SK-N-SH (cell line): ENCODE measurements around the gene ELF5. TPM values are rescaled to one million over a fixed set of nuclear protein-coding genes. Genes with fewer than 3 reads are reported as not detected.

Source experiments
- CTCF ChIA-PET: fragments of 300-600, 350-600 bp; formaldehyde crosslinking; extraction: SDS; loops from one replicate; lab custom pipeline; 2021; lab: Yijun Ruan, JAX
- POLR2A ChIA-PET: fragments of 350-600 bp; sonication (Branson Sonifier 250); formaldehyde crosslinking; extraction: SDS; loops from one replicate; lab custom pipeline; 2020; ENCODE audit warnings: antibody characterized with exemption, inconsistent platforms; lab: Yijun Ruan, JAX
- DNase-seq: peaks from one replicate; pipeline ENCODE4 v3.0.0; 2012
- H2AFZ ChIP-seq: fragments of 200-600 bp; sonication (generic); 2 replicates; pipeline ENCODE4 v1.8.1; 2016; ENCODE audit warnings: antibody characterized with exemption, mild to moderate bottlenecking, low read depth
- H3F3A ChIP-seq: fragments of 200-600 bp; sonication (generic); replicated peaks from 2 replicates; pipeline ENCODE3; 2016; ENCODE audit warnings: antibody characterized with exemption, mild to moderate bottlenecking; ENCODE audit not compliant: insufficient read depth
- H3K27ac ChIP-seq, 2 experiments: fragments of 200-500 bp in 1 of 2; fragments of 200-600 bp in 1 of 2; sonication (Bioruptor generic) in 1 of 2; sonication (generic), shearing (Covaris generic) in 1 of 2; 2 replicates each; pipeline versions ENCODE4 v1.5.1 to v1.6.1; 2014 to 2016; ENCODE audit warnings: low read depth in 2 of 2, inconsistent platforms in 1 of 2, low read length in 1 of 2, mild to moderate bottlenecking in 1 of 2, mixed read lengths in 1 of 2
- H3K27me3 ChIP-seq: fragments of 200-600 bp; sonication (generic), shearing (Covaris generic); 2 replicates; pipeline ENCODE4 v1.6.1; 2016; ENCODE audit warnings: mixed run types; ENCODE audit not compliant: insufficient read depth
- H3K36me3 ChIP-seq, 2 experiments: fragments of 200-500 bp in 1 of 2; fragments of 200-600 bp in 1 of 2; sonication (Bioruptor generic) in 1 of 2; sonication (generic) in 1 of 2; replicated peaks in 1 of 2; 2 replicates each; pipeline versions ENCODE3 to v1.5.1; 2014 to 2016; ENCODE audit warnings: low read length in 1 of 2, mild to moderate bottlenecking in 1 of 2; ENCODE audit not compliant: insufficient read depth in 2 of 2, control insufficient read depth in 1 of 2
- H3K4me1 ChIP-seq, 2 experiments: fragments of 200-500 bp in 1 of 2; fragments of 200-600 bp in 1 of 2; sonication (Bioruptor generic) in 1 of 2; sonication (generic), shearing (Covaris generic) in 1 of 2; 2 replicates each; pipeline versions ENCODE4 v1.5.1 to v1.6.1; 2014 to 2016; ENCODE audit warnings: low read depth in 1 of 2, low read length in 1 of 2, mixed run types in 1 of 2; ENCODE audit not compliant: insufficient read depth in 2 of 2, control insufficient read depth in 1 of 2
- H3K4me2 ChIP-seq: fragments of 200-600 bp; sonication (generic), shearing (Covaris generic); 2 replicates; pipeline ENCODE4 v1.6.1; 2017; ENCODE audit warnings: mixed run types
- H3K4me3 ChIP-seq, 2 experiments: fragments of 200-500 bp in 1 of 2; fragments of 200-600 bp in 1 of 2; sonication (Bioruptor generic) in 1 of 2; sonication (generic), shearing (Covaris generic) in 1 of 2; 2 replicates each; pipeline versions ENCODE4 v1.5.1 to v1.8.1; 2014 to 2016; ENCODE audit warnings: low read depth in 2 of 2, inconsistent platforms in 1 of 2, low read length in 1 of 2, mild to moderate bottlenecking in 1 of 2, mixed read lengths in 1 of 2, moderate library complexity in 1 of 2
- H3K79me2 ChIP-seq: fragments of 200-600 bp; sonication (generic); 2 replicates; pipeline ENCODE4 v1.8.1; 2017; ENCODE audit warnings: mild to moderate bottlenecking; ENCODE audit not compliant: insufficient read depth
- H3K9ac ChIP-seq: fragments of 200-600 bp; sonication (generic); 2 replicates; pipeline ENCODE4 v1.6.1; 2017; ENCODE audit warnings: mixed run types
- H3K9me2 ChIP-seq: fragments of 200-600 bp; sonication (generic); 2 replicates; pipeline ENCODE4 v1.6.1; 2017; ENCODE audit warnings: mixed run types
- H3K9me3 ChIP-seq: fragments of 200-600 bp; sonication (generic); 2 replicates; pipeline ENCODE4 v1.6.1; 2017; ENCODE audit warnings: mixed run types, mild to moderate bottlenecking, moderate library complexity
- H4K20me1 ChIP-seq: fragments of 200-600 bp; sonication (generic); 2 replicates; pipeline ENCODE4 v1.6.1; 2017; ENCODE audit warnings: mild to moderate bottlenecking, mixed run types; ENCODE audit not compliant: insufficient read depth
- CHD2 ChIP-seq: fragments of 150-350 bp; IDR thresholded peaks from 2 replicates; pipeline ENCODE4 v1.6.1; 2018; ENCODE audit warnings: low read length; ENCODE audit not compliant: partially characterized antibody
- EP300 ChIP-seq, 2 experiments: IDR thresholded peaks; 2 replicates each; pipeline versions ENCODE4 v1.4.0 to v1.6.1; 2012; ENCODE audit warnings: borderline replicate concordance in 1 of 2, low read depth in 1 of 2, low read length in 1 of 2
- EZH2phosphoT487 ChIP-seq: fragments of 200-600 bp; sonication (generic); IDR thresholded peaks from 2 replicates; pipeline ENCODE4 v1.6.1; 2017; ENCODE audit warnings: low read depth, mixed run types, mild to moderate bottlenecking, antibody characterized with exemption, moderate library complexity, borderline replicate concordance
- FOXM1 ChIP-seq: IDR thresholded peaks from 2 replicates; pipeline ENCODE4 v1.4.0; 2012; ENCODE audit warnings: low read depth, mild to moderate bottlenecking
- GABPA ChIP-seq: IDR thresholded peaks from 2 replicates; pipeline ENCODE4 v1.4.0; 2012; ENCODE audit warnings: low read depth, mild to moderate bottlenecking
- GATA2 ChIP-seq: sonication (generic); formaldehyde crosslinking; IDR thresholded peaks from 2 replicates; pipeline ENCODE4 v1.5.0; 2020; ENCODE audit warnings: mild to moderate bottlenecking, missing genetic modification reagents
- JUND ChIP-seq: IDR thresholded peaks from 2 replicates; pipeline ENCODE4 v1.4.0; 2012
- MEF2A ChIP-seq: IDR thresholded peaks from 2 replicates; pipeline ENCODE4 v1.4.0; 2012; ENCODE audit warnings: low read depth, borderline replicate concordance
- MXI1 ChIP-seq: IDR thresholded peaks from 2 replicates; pipeline ENCODE4 v1.6.1; 2012; ENCODE audit warnings: mild to moderate bottlenecking, low read depth, low read length, improper control_type of control experiment
- NRF1 ChIP-seq: IDR thresholded peaks from 2 replicates; pipeline ENCODE4 v1.6.1; 2012; ENCODE audit warnings: low read depth, mild to moderate bottlenecking, low read length
- POLR2AphosphoS5 ChIP-seq: IDR thresholded peaks from 2 replicates; pipeline ENCODE4 v1.6.1; 2012; ENCODE audit warnings: low read depth, low read length
- RAD21 ChIP-seq: IDR thresholded peaks from 2 replicates; pipeline ENCODE4 v1.6.1; 2012; ENCODE audit warnings: mild to moderate bottlenecking, low read length
- RCOR1 ChIP-seq: fragments of 150-350 bp; IDR thresholded peaks from 2 replicates; pipeline ENCODE4 v1.6.1; 2017; ENCODE audit warnings: antibody characterized with exemption, low read length
- RXRA ChIP-seq: IDR thresholded peaks from 2 replicates; pipeline ENCODE4 v1.4.0; 2012; ENCODE audit warnings: low read depth, mild to moderate bottlenecking, borderline replicate concordance
- SMC3 ChIP-seq: IDR thresholded peaks from 2 replicates; pipeline ENCODE4 v1.6.1; 2012; ENCODE audit warnings: low read depth, low read length, improper control_type of control experiment
- TAF1 ChIP-seq: IDR thresholded peaks from 2 replicates; pipeline ENCODE4 v1.6.1; 2012; ENCODE audit warnings: low read depth, mild to moderate bottlenecking, low read length, moderate library complexity, borderline replicate concordance
- TCF12 ChIP-seq: IDR thresholded peaks from 2 replicates; pipeline ENCODE4 v1.4.0; 2012
- TEAD4 ChIP-seq: IDR thresholded peaks from 2 replicates; pipeline ENCODE4 v1.4.0; 2012; ENCODE audit warnings: mild to moderate bottlenecking, borderline replicate concordance; ENCODE audit not compliant: insufficient read depth
- YY1 ChIP-seq: IDR thresholded peaks from 2 replicates; pipeline ENCODE4 v1.4.0; 2012; ENCODE audit warnings: low read depth, mild to moderate bottlenecking
- WGBS: methylation state at CpG from one replicate; pipeline ENCODE4 v1.1.6; 2017; ENCODE audit warnings: low lambda C conversion rate; 5-methylcytosine and 5-hydroxymethylcytosine counted together
- polyA plus RNA-seq, 3 experiments: library from polyadenylated mRNA; depleted of rRNA; stranded (reverse); fragments of >200 nt; gene quantifications; 2 replicates each; pipeline ENCODE4 v1.2.3, GENCODE V29; 2012
- TF ChIP-seq, protein P1 (sequence below): IDR thresholded peaks from 2 replicates; pipeline ENCODE4 v1.4.0; 2012; ENCODE audit warnings: low read depth, borderline replicate concordance
- TF ChIP-seq, protein P2 (sequence below): fragments of 150-350 bp; IDR thresholded peaks from 2 replicates; pipeline ENCODE4 v1.6.1; 2017; ENCODE audit warnings: antibody characterized with exemption, low read length, low read depth, borderline replicate concordance
- TF ChIP-seq, protein P3 (sequence below): IDR thresholded peaks from 2 replicates; pipeline ENCODE4 v1.4.0; 2012; ENCODE audit warnings: low read depth
- TF ChIP-seq, protein P4 (sequence below): IDR thresholded peaks from 2 replicates; pipeline ENCODE4; 2012
- TF ChIP-seq, protein P5 (sequence below): fragments of 200-600 bp; sonication (generic); IDR thresholded peaks from 2 replicates; pipeline ENCODE4 v1.6.1; 2017; ENCODE audit warnings: antibody characterized with exemption, mild to moderate bottlenecking, moderate library complexity

ELF5 gene
- polyA plus RNA-seq, 1 of the 3 experiments (the other 2 are of a cell fraction) = not detected

DNA sequence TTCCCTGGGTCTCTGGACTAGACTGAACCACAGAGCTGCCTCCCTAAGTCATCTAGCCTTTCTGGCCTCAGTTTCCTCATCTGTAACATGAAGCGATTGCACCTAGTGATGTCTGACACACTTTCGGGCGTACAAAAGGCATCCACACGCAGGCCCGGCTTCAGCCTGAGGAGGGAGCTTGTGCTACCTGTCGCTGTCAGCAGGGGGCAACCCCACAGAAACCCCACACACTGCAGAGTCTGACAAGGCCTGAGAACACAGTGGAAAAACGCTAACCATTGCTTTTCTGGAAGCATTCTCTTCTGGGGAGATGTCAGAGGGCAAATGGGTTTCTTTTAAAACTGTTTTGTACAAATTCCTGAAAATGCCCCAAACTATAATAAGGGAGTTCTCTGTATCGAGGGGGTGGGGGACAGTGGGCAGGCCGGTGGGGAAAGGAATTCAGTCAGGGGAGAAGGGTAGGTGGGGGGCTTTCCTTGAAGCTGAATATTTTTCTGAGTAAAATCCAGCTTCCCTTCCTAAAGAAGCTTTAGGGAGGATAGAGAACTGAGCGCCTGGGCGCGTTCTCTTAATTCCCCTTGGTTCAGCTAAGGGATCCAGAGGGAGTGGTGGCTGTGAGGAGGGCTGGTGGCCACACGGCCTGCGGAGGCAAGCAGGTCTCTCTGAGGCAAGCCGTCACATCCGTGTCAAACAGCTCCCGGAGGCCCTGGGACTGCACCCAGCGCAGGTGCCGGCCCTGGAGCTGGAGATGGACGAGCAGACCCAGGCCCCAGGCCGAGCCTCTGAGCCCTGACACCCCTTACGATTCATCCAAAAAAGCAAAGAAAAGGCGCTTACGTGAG lies 533 bp downstream of the ELF5 start:
- H3F3A ChIP-seq = no peaks in the 10 kb centered on the region
- H3K79me2 ChIP-seq = no peaks in the 10 kb centered on the region
- ChIA-PET POLR2A (no interaction called here), CTCF (interaction anchor here (0.6 to 4.1 kb wide), 30 partner anchors 9 to 902 kb away, joined by 3 to 28 read pairs (median 4); no protein-coding TSS in a partner anchor)
- no peak overlapping the region for H3K27ac ChIP-seq
- peaks cover 0 to 3% of the 10 kb centered on the region in 2 experiments; a peak in 2 of 4 replicates for H3K4me1 ChIP-seq
- H4K20me1 ChIP-seq = no peaks in the 10 kb centered on the region
- H3K27me3 ChIP-seq = no peaks in the 10 kb centered on the region; the same call in 1 of the 2 replicates
- H3K4me3 ChIP-seq = peak overlapping the region in 1 of 2 experiments; percentile 31; a peak in 1 of 4 replicates
- H3K9me3 ChIP-seq = no peaks in the 10 kb centered on the region
- DNase-seq = peak; percentile 78
- WGBS = 70% methylated on average over 17 of the region's 24 CpGs
- H3K4me2 ChIP-seq = no peak overlapping the region
- H3K9me2 ChIP-seq = no peaks in the 10 kb centered on the region
- no peaks in the 10 kb centered on the region for H3K36me3 ChIP-seq
- H3K9ac ChIP-seq = no peak overlapping the region
- TF ChIP-seq RAD21 (peak; percentile 59), CHD2 (no peak), POLR2AphosphoS5 (no peak), YY1 (no peak), FOXM1 (no peak), EZH2phosphoT487 (no peak), JUND (no peak), MXI1 (no peak), TAF1 (no peak), TCF12 (no peak), SMC3 (peak; percentile 70), GATA2 (CRISPR knock-in tag) (no peak), TEAD4 (no peak), EP300 (IDR thresholded peaks at IDR 0.05; ENCODE audit: borderline replicate concordance in 1 of 2, low read depth in 1 of 2, low read length in 1 of 2) (no peak), NRF1 (no peak), RCOR1 (no peak), MEF2A (no peak), GABPA (no peak), RXRA (no peak)
- TF ChIP-seq, protein P1, sequence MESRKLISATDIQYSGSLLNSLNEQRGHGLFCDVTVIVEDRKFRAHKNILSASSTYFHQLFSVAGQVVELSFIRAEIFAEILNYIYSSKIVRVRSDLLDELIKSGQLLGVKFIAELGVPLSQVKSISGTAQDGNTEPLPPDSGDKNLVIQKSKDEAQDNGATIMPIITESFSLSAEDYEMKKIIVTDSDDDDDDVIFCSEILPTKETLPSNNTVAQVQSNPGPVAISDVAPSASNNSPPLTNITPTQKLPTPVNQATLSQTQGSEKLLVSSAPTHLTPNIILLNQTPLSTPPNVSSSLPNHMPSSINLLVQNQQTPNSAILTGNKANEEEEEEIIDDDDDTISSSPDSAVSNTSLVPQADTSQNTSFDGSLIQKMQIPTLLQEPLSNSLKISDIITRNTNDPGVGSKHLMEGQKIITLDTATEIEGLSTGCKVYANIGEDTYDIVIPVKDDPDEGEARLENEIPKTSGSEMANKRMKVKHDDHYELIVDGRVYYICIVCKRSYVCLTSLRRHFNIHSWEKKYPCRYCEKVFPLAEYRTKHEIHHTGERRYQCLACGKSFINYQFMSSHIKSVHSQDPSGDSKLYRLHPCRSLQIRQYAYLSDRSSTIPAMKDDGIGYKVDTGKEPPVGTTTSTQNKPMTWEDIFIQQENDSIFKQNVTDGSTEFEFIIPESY = no peak
- TF ChIP-seq, protein P2, sequence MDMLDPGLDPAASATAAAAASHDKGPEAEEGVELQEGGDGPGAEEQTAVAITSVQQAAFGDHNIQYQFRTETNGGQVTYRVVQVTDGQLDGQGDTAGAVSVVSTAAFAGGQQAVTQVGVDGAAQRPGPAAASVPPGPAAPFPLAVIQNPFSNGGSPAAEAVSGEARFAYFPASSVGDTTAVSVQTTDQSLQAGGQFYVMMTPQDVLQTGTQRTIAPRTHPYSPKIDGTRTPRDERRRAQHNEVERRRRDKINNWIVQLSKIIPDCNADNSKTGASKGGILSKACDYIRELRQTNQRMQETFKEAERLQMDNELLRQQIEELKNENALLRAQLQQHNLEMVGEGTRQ = no peak
- TF ChIP-seq, protein P3, sequence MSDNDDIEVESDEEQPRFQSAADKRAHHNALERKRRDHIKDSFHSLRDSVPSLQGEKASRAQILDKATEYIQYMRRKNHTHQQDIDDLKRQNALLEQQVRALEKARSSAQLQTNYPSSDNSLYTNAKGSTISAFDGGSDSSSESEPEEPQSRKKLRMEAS = no peak
- TF ChIP-seq, protein P4, sequence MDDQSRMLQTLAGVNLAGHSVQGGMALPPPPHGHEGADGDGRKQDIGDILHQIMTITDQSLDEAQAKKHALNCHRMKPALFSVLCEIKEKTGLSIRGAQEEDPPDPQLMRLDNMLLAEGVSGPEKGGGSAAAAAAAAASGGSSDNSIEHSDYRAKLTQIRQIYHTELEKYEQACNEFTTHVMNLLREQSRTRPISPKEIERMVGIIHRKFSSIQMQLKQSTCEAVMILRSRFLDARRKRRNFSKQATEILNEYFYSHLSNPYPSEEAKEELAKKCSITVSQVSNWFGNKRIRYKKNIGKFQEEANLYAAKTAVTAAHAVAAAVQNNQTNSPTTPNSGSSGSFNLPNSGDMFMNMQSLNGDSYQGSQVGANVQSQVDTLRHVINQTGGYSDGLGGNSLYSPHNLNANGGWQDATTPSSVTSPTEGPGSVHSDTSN = no peak
- TF ChIP-seq, protein P5, sequence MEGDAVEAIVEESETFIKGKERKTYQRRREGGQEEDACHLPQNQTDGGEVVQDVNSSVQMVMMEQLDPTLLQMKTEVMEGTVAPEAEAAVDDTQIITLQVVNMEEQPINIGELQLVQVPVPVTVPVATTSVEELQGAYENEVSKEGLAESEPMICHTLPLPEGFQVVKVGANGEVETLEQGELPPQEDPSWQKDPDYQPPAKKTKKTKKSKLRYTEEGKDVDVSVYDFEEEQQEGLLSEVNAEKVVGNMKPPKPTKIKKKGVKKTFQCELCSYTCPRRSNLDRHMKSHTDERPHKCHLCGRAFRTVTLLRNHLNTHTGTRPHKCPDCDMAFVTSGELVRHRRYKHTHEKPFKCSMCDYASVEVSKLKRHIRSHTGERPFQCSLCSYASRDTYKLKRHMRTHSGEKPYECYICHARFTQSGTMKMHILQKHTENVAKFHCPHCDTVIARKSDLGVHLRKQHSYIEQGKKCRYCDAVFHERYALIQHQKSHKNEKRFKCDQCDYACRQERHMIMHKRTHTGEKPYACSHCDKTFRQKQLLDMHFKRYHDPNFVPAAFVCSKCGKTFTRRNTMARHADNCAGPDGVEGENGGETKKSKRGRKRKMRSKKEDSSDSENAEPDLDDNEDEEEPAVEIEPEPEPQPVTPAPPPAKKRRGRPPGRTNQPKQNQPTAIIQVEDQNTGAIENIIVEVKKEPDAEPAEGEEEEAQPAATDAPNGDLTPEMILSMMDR = peak; percentile 75
- H2AFZ ChIP-seq = no peak overlapping the region
